ENCODE data around the gene RRAS2.

DNA sequence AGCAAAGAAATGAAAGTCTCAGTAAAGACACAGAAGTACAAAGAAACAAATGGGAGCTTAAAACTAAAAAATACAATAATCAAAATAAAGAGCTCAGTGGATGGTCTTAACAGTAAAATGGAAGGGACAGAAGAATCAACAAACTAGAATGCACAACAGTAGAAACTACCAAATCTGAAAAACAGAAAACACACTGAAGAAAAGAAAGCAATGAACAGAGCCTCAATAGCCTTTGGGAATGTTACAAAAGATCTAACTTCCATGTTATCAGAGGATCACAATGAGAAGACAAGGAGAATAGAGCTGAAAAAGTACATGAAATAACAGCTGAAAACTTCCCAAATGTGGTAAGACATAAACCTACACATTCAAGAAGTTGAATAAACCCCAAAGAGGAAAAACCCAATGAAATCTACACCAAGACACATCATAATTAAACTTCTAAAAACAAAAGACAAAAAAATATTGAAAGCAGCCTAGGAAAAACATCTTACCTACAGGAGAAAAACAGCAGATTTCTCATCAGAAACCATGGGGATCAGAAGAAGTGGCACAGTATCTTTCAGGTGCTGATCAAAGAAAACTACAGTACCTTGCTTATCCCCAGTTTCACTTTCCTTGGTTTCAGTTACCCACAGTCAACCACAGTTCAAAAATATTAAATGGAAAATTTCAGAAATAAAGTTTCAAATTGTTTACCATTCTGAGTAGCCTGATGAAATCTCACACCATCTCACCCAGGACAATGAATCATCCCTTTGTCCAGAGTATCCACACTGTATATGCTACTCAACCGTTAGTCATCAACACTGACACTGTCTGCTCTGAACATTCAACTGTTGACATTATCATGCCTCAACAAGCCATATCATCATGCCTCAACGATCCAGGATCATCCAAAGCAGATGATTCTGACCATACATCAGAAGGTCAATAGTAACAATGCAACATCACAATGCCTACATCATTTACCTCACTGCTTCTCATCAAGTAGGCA lies 22.2 kb downstream of the RRAS2 start:
- TF ChIP-seq CTCF (IDR thresholded peaks at IDR 0.05) (no peak), POLR2A (IDR thresholded peaks at IDR 0.05) (no peak)
